ENCODE results near the gene RABEP2.

Gene RABEP2

GRCh38 chr16:28924399-28924761 lies 658 bp downstream of the RABEP2 start:
- Histone ChIP-seq H3K4me3 (peak overlapping the region; percentile 91), H3K27ac (peak overlapping the region; percentile 90 to 97)
- no peak for TF ChIP-seq CTCF (IDR thresholded peaks at IDR 0.05)
- peak; percentile 77 for DNase-seq (ENCODE audit: low spot score)

GRCh38 chr16:28923652-28924398 lies 1.2 kb downstream of the RABEP2 start:
- no peak overlapping the region for H3K27ac ChIP-seq
- no peak for TF ChIP-seq CTCF (IDR thresholded peaks at IDR 0.05)
- H3K4me3 ChIP-seq = peak overlapping the region; percentile 91
- DNase-seq (ENCODE audit: low spot score) = no peak

- no peak overlapping the region for H3K4me3 ChIP-seq
- no peak for DNase-seq (ENCODE audit: low spot score)
- no peak for TF ChIP-seq CTCF (IDR thresholded peaks at IDR 0.05)
- H3K27ac ChIP-seq = no peak overlapping the region
These were observed 1.8 kb downstream of the RABEP2 start for GRCh38 chr16:28923231-28923587.

GRCh38 chr16:28918698-28919097 lies 6.3 kb downstream of the RABEP2 start:
- no peak overlapping the region for H3K4me3 ChIP-seq
- no peak for TF ChIP-seq CTCF (IDR thresholded peaks at IDR 0.05)
- no peak overlapping the region for H3K27ac ChIP-seq
- DNase-seq (ENCODE audit: low spot score) = no peak

- no peak for TF ChIP-seq CTCF (IDR thresholded peaks at IDR 0.05)
- no peak overlapping the region for H3K27ac ChIP-seq
- DNase-seq (ENCODE audit: low spot score) = no peak
- no peak overlapping the region for H3K4me3 ChIP-seq
These were observed 7.9 kb downstream of the RABEP2 start for GRCh38 chr16:28917095-28917494.

- no peak overlapping the region for H3K27ac ChIP-seq
- no peak overlapping the region for H3K4me3 ChIP-seq
- TF ChIP-seq CTCF (IDR thresholded peaks at IDR 0.05) = no peak
- no peak for DNase-seq (ENCODE audit: low spot score)
These were observed 9.9 kb downstream of the RABEP2 start for GRCh38 chr16:28915181-28915580.

GRCh38 chr16:28913946-28914724 lies 10.9 kb downstream of the RABEP2 start:
- Histone ChIP-seq H3K27ac (no peak overlapping the region), H3K4me3 (no peak overlapping the region)
- no peak for TF ChIP-seq CTCF (IDR thresholded peaks at IDR 0.05)
- DNase-seq (ENCODE audit: low spot score) = no peak

Measured in coronary artery (tissue), 2 donors.